H9 (cell line): ENCODE measurements around the gene FSIP1. TPM values are rescaled to one million over a fixed set of nuclear protein-coding genes. Genes with fewer than 3 reads are reported as not detected.
A peak's percentile ranks its signal among the peaks of the same experiment; 100 is the strongest.

Source experiments
- DNase-seq: peaks from one replicate; pipeline ENCODE4 v3.0.0-alpha.2; 2017
- H2AFZ ChIP-seq: one replicate; pipeline ENCODE4 v1.6.1; 2013; ENCODE audit warnings: mild to moderate bottlenecking, low read length, control low read depth, moderate library complexity
- H2AK5ac ChIP-seq: 2 replicates; pipeline ENCODE4 v1.6.1; 2013; ENCODE audit warnings: low read length, control low read depth, mixed read lengths; ENCODE audit not compliant: insufficient read length
- H2BK120ac ChIP-seq: one replicate; pipeline ENCODE4 v1.6.1; 2013; ENCODE audit warnings: low read depth, mild to moderate bottlenecking, low read length, control low read depth, inconsistent platforms; ENCODE audit not compliant: poor library complexity, severe bottlenecking
- H2BK12ac ChIP-seq: 2 replicates; pipeline ENCODE4 v1.6.1; 2013; ENCODE audit warnings: low read length, control low read depth, mixed read lengths, low read depth; ENCODE audit not compliant: insufficient read length
- H2BK15ac ChIP-seq: 2 replicates; pipeline ENCODE4 v1.6.1; 2013; ENCODE audit warnings: low read depth, low read length, control low read depth
- H2BK20ac ChIP-seq: one replicate; pipeline ENCODE4 v1.6.1; 2013; ENCODE audit warnings: low read depth, mild to moderate bottlenecking, low read length, control low read depth, inconsistent platforms; ENCODE audit not compliant: poor library complexity, severe bottlenecking
- H2BK5ac ChIP-seq: 2 replicates; pipeline ENCODE4 v1.6.1; 2013; ENCODE audit warnings: low read length, control low read depth, mixed read lengths; ENCODE audit not compliant: insufficient read length
- H3K14ac ChIP-seq: 2 replicates; pipeline ENCODE4 v1.6.1; 2013; ENCODE audit warnings: low read length, control low read depth; ENCODE audit not compliant: insufficient read depth
- H3K18ac ChIP-seq: 2 replicates; pipeline ENCODE4 v1.6.1; 2013; ENCODE audit warnings: low read depth, mild to moderate bottlenecking, mixed read lengths, low read length, control low read depth; ENCODE audit not compliant: insufficient read length
- H3K23ac ChIP-seq: 2 replicates; pipeline ENCODE4 v1.6.1; 2013; ENCODE audit warnings: low read length, control low read depth, mixed read lengths, low read depth; ENCODE audit not compliant: insufficient read length
- H3K23me2 ChIP-seq: 2 replicates; pipeline ENCODE4 v1.6.1; 2013; ENCODE audit warnings: low read depth, mild to moderate bottlenecking, mixed read lengths, low read length, control low read depth; ENCODE audit not compliant: insufficient read length, poor library complexity, severe bottlenecking
- H3K27ac ChIP-seq: 2 replicates; pipeline ENCODE4 v1.5.1; 2013; ENCODE audit warnings: low read length, control low read depth, mixed read lengths, low read depth; ENCODE audit not compliant: insufficient read length
- H3K27me3 ChIP-seq: 2 replicates; pipeline ENCODE4 v1.6.1; 2013; ENCODE audit warnings: low read length, control low read depth, inconsistent platforms; ENCODE audit not compliant: insufficient read depth
- H3K4ac ChIP-seq: 2 replicates; pipeline ENCODE4 v1.6.1; 2013; ENCODE audit warnings: low read depth, mild to moderate bottlenecking, control low read depth, inconsistent platforms, low read length, moderate library complexity
- H3K4me1 ChIP-seq: 2 replicates; pipeline ENCODE4 v1.6.1; 2013; ENCODE audit warnings: low read length, control low read depth, inconsistent platforms; ENCODE audit not compliant: insufficient read depth
- H3K4me2 ChIP-seq: 2 replicates; pipeline ENCODE4 v1.6.1; 2013; ENCODE audit warnings: low read length, control low read depth, mixed read lengths; ENCODE audit not compliant: insufficient read length, insufficient read depth
- H3K56ac ChIP-seq: 2 replicates; pipeline ENCODE4 v1.6.1; 2013; ENCODE audit warnings: low read depth, mild to moderate bottlenecking, mixed read lengths, low read length, control low read depth; ENCODE audit not compliant: insufficient read length
- H3K79me1 ChIP-seq: 2 replicates; pipeline ENCODE4 v1.6.1; 2013; ENCODE audit warnings: low read depth, mild to moderate bottlenecking, moderate library complexity, low read length, control low read depth, inconsistent platforms; ENCODE audit not compliant: insufficient read depth, poor library complexity, severe bottlenecking
- H3K79me2 ChIP-seq: 2 replicates; pipeline ENCODE4 v1.6.1; 2013; ENCODE audit warnings: low read length, control low read depth, inconsistent platforms; ENCODE audit not compliant: insufficient read depth
- H3K9ac ChIP-seq: 2 replicates; pipeline ENCODE4 v1.6.1; 2013; ENCODE audit warnings: low read length, control low read depth, mixed read lengths; ENCODE audit not compliant: insufficient read length; ENCODE audit errors: extremely low read depth
- H3K9me3 ChIP-seq: one replicate; pipeline ENCODE4 v1.6.1; 2013; ENCODE audit warnings: low read depth, low read length, inconsistent platforms; ENCODE audit not compliant: control insufficient read depth
- H3T11ph ChIP-seq: one replicate; pipeline ENCODE4 v1.6.1; 2013; ENCODE audit warnings: mild to moderate bottlenecking, low read length, control low read depth, inconsistent platforms
- H4K20me1 ChIP-seq: one replicate; pipeline ENCODE4 v1.6.1; 2013; ENCODE audit not compliant: control insufficient read depth, insufficient read length, insufficient read depth
- H4K5ac ChIP-seq: 2 replicates; pipeline ENCODE4 v1.6.1; 2013; ENCODE audit warnings: low read depth, mild to moderate bottlenecking, mixed read lengths, low read length, control low read depth; ENCODE audit not compliant: insufficient read length
- H4K8ac ChIP-seq: replicated peaks from 2 replicates; pipeline ENCODE4 v1.6.1; 2013; ENCODE audit warnings: low read length, control low read depth, mixed read lengths, low read depth; ENCODE audit not compliant: insufficient read length
- H4K91ac ChIP-seq: 2 replicates; pipeline ENCODE4 v1.6.1; 2013; ENCODE audit warnings: low read depth, mild to moderate bottlenecking, moderate library complexity, mixed read lengths, low read length, control low read depth; ENCODE audit not compliant: insufficient read length
- H3K27ac Mint-ChIP-seq, 3 experiments: 2 replicates in 2 of 3; 3 replicates in 1 of 3; pipeline ENCODE4 v1.8.0; 2020 to 2021; ENCODE audit warnings: mixed read lengths in 3 of 3, mild to moderate bottlenecking in 1 of 3, moderate library complexity in 1 of 3
- H3K27me3 Mint-ChIP-seq: 2 replicates; pipeline ENCODE4 v1.8.0; 2021; ENCODE audit warnings: low read depth, mild to moderate bottlenecking, moderate library complexity, mixed read lengths
- H3K36me3 Mint-ChIP-seq, 3 experiments: 2 replicates in 2 of 3; 3 replicates in 1 of 3; pipeline ENCODE4 v1.8.0; 2020 to 2021; ENCODE audit warnings: low read depth in 3 of 3, mixed read lengths in 3 of 3; ENCODE audit not compliant: insufficient read depth in 1 of 3
- H3K4me1 Mint-ChIP-seq, 2 experiments: 2 replicates each; pipeline ENCODE4 v1.8.0; 2020; ENCODE audit warnings: mixed read lengths in 2 of 2
- H3K4me3 Mint-ChIP-seq, 2 experiments: 2 replicates in 1 of 2; 3 replicates in 1 of 2; pipeline ENCODE4 v1.8.0; 2020 to 2021; ENCODE audit warnings: mild to moderate bottlenecking in 2 of 2, mixed read lengths in 2 of 2, moderate library complexity in 1 of 2
- H3K9me3 Mint-ChIP-seq, 2 experiments: 2 replicates in 1 of 2; 3 replicates in 1 of 2; pipeline ENCODE4 v1.8.0; 2020; ENCODE audit warnings: mild to moderate bottlenecking in 2 of 2, mixed read lengths in 2 of 2, moderate library complexity in 1 of 2
- WGBS: extraction: QIAGEN DNeasy Blood & Tissue Kit; methylation state at CpG from one replicate; pipeline ENCODE4 v1.1.7; 2013; ENCODE audit warnings: missing lambda C conversion rate, low lambda C conversion rate, mixed read lengths; ENCODE audit not compliant: insufficient read length; ENCODE audit errors: extremely low coverage; 5-methylcytosine and 5-hydroxymethylcytosine counted together
- total RNA-seq: library from RNA; stranded (reverse); gene quantifications from 2 replicates; pipeline ENCODE4 v1.2.1, GENCODE V29; 2021
- TF ChIP-seq, protein P1 (sequence below): fragments of 200-600 bp; sonication (generic); conservative IDR thresholded peaks from 3 replicates; pipeline ENCODE4 v1.8.0; 2021; ENCODE audit warnings: antibody characterized with exemption, mild to moderate bottlenecking

FSIP1 gene
- total RNA-seq, 1 experiment from 2014 or later = 0.96 TPM

DNA sequence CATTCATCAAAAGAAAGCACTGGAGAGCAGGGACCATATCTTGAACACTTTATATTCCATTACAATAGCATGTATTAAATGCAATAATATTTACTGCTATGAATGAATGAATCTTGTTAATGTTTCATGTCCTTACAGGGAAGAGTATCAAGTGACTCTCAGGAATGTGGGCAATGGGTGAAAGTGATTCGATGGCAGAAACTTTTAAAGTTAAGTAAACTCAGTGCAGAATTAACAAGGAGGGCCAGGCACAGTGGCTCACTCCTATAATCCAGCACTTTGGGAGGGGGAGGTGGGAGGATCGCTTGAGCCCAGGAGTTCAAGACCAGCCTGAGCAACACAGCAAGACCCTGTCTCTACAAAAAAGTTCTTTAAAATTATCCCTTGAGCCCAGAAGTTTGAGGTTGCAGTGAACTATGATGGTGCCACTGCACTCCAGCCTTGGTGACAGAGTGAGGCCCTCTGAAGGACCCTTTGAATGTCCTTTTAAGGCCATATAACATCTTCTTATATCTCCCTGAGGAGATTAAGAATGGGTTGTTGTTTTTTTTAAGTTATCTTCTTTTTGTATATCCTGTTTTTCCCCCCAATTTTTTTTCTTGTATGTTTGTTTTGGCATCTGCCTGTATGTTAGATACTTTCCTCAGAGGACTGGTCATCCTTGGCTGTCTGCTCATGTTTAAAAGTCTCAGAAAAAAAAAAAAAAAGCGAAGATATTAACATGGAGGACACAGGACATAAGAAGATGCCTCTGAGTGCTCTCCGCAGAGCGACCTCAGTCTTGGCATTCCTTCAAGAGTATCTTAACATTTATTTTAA lies 9.6 kb upstream of the FSIP1 start:
- Histone ChIP-seq H3K9me3 (no peaks in the 10 kb centered on the region), H2BK5ac (no peak overlapping the region), H4K8ac (no peak overlapping the region), H3K27me3 (no peaks in the 10 kb centered on the region), H3K18ac (no peak overlapping the region), H4K20me1 (no peaks in the 10 kb centered on the region), H3T11ph (no peak overlapping the region), H2BK15ac (no peak overlapping the region), H3K56ac (no peak overlapping the region), H3K14ac (no peak overlapping the region), H3K9ac (no peak overlapping the region), H3K23ac (no peak overlapping the region), H3K23me2 (no peaks in the 10 kb centered on the region), H2BK120ac (no peak overlapping the region), H3K4ac (no peak overlapping the region), H4K5ac (no peak overlapping the region), H3K79me2 (no peaks in the 10 kb centered on the region), H3K27ac (no peak overlapping the region), H2AK5ac (no peak overlapping the region), H2AFZ (no peak overlapping the region), H3K79me1 (no peaks in the 10 kb centered on the region), H3K4me2 (no peak overlapping the region), H4K91ac (no peak overlapping the region), H2BK12ac (no peak overlapping the region), H3K4me1 (peaks cover 12% of the 10 kb centered on the region), H2BK20ac (no peak overlapping the region)
- H3K9me3 Mint-ChIP-seq = no peaks in the 10 kb centered on the region
- peak overlapping the region in 1 of 3 experiments; percentile 8; a peak in 1 of 7 replicates for H3K27ac Mint-ChIP-seq
- H3K4me3 Mint-ChIP-seq = no peak overlapping the region
- no CpG with 5 or more reads among the region's 5 CpGs for WGBS
- peaks cover 52 to 53% of the 10 kb centered on the region in 2 experiments for H3K4me1 Mint-ChIP-seq
- peaks cover 0 to 4% (median 0%) of the 10 kb centered on the region in 3 experiments; a peak in 2 of 7 replicates for H3K36me3 Mint-ChIP-seq
- no peaks in the 10 kb centered on the region for H3K27me3 Mint-ChIP-seq
- TF ChIP-seq, protein P1, sequence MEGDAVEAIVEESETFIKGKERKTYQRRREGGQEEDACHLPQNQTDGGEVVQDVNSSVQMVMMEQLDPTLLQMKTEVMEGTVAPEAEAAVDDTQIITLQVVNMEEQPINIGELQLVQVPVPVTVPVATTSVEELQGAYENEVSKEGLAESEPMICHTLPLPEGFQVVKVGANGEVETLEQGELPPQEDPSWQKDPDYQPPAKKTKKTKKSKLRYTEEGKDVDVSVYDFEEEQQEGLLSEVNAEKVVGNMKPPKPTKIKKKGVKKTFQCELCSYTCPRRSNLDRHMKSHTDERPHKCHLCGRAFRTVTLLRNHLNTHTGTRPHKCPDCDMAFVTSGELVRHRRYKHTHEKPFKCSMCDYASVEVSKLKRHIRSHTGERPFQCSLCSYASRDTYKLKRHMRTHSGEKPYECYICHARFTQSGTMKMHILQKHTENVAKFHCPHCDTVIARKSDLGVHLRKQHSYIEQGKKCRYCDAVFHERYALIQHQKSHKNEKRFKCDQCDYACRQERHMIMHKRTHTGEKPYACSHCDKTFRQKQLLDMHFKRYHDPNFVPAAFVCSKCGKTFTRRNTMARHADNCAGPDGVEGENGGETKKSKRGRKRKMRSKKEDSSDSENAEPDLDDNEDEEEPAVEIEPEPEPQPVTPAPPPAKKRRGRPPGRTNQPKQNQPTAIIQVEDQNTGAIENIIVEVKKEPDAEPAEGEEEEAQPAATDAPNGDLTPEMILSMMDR = no peak
- DNase-seq = no peak
